Activated effector memory CD4-positive, alpha-beta T cell treated with Interleukin-2 at 50 U/mL for 16 hours (primary cell): ENCODE measurements around the gene VAMP4.

Experiments
- DNase-seq: peaks from one replicate; pipeline ENCODE4 v3.0.0-alpha.2; 2020

VAMP4 gene, protein sequence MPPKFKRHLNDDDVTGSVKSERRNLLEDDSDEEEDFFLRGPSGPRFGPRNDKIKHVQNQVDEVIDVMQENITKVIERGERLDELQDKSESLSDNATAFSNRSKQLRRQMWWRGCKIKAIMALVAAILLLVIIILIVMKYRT

DNA sequence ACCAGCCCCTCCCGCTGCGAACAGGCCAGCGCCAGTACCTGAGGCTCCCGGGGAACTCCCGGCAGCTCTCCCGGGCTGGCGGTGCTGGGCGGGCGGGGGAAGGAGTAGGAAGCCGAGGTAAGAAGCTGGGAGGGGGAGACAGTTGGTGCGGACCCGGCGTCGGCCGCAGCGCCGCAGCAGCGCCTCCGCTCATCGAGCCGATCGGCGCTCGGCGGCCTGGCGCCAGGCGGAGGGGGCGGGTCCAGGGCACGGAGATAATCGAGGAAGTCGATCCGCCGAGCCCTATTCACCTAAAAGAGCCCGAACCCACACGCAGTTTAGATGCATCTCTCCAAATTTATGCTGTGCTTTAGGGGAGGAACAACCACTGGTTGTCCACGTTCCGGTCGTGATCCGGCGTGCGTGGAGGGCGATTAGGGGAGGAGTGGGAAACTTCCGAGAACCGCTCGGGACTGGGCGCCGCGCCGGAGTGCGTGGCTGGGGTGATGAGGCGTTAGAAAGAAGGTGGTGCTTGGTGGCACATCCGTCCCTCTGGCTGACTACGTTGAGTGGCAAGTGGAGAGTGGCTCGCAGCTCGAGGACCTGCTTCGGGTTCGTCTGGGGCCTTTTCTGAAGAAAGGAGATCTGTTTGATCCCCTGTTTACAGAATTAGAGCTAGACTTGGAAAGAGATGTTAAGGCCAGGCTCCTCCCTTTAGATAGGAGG lies at the start of gene VAMP4:
VAMP4 (minus strand) TSS at position 194 of the 705 bp plus-strand sequence. CDS start 3,651 bp downstream, outside the sequence.
- DNase-seq, result peak; percentile 83

GRCh38 chr1:171790318-171790717 lies 48.5 kb upstream of the VAMP4 start:
- DNase-seq, result no peak

GRCh38 chr1:171788696-171789095 lies 46.8 kb upstream of the VAMP4 start:
- DNase-seq, result no peak

DNA sequence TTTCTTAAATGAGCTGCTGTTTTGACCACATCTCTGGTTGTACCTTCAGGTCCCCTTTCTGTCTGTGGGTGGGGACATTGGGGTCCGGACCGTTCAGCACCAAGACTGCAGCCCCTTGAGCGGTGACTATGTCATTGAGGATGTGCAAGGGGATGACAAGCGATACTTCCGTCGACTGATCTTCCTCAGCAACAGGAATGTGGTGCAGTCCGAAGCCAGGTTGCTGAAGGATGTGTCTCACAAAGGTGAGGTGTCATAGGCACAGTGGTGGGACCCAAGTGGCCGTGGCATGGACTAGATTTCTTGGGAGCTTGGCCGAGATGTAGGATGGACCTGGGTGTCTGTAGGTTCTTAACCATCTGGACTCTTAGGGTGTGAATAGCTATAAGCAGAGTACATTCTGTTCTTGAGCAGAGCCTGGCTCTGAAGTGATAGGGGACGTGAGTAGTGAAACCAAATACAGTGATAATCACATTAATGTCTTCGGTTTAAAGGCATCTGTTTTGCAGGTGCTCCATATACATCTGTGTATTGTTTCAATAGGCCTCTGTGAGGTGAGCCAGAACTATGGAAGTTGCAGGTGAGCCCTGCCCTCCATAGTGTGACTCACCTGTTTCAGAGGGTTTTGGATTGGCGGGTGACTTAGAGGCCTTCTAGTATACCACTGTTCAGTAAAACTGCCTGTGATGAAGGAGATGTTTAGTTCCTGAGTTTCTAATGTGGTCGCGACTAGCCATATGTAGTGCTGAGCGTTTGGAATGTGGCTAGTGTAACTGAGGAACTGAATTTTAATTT lies 46.0 kb upstream of the VAMP4 start:
- no peak for DNase-seq

GRCh38 chr1:171786534-171786933 lies 44.7 kb upstream of the VAMP4 start:
- DNase-seq, result no peak

GRCh38 chr1:171785766-171786165 lies 43.9 kb upstream of the VAMP4 start:
- DNase-seq, result no peak

DNA sequence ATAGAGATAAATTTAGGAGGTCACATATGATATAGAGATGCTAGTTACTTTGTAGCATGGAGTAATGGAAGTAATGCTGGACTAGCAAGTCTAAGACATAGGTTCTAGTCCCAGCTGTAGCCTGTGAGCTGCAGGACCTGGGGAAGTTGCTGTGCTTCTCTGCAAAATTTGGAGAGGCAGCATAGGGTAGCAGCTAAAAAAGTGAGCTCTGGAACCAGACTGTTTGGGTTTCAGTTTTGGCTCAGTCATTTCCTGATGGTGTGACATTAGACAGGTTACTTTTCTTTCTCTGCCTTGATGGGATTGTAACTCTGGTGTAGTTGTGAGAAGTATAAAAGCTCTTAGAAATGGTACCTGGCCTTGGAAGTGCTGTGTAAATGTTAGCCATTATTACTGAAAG lies 42.9 kb upstream of the VAMP4 start:
- no peak for DNase-seq

DNA sequence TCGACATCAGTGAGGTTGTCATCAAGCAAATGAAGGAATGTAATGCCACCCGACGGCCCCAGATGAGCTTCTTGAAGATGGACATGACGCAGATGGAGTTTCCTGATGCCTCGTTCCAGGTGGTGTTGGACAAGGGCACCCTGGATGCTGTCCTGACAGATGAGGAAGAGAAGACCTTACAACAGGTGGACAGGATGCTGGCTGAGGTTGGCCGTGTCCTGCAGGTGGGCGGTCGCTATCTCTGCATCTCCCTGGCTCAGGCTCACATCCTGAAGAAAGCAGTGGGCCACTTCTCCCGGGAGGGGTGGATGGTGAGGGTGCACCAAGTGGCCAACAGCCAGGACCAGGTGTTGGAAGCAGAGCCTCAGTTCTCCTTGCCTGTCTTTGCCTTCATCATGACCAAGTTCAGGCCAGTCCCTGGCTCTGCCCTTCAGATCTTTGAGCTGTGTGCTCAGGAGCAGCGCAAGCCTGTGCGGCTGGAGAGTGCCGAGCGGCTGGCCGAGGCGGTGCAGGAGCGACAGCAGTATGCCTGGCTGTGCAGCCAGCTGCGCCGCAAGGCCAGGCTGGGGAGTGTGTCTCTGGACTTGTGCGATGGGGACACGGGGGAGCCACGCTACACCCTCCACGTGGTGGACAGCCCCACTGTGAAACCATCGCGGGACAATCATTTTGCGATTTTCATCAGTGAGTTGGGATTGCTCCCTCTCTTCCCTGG lies 42.1 kb upstream of the VAMP4 start:
- DNase-seq, result no peak

DNA sequence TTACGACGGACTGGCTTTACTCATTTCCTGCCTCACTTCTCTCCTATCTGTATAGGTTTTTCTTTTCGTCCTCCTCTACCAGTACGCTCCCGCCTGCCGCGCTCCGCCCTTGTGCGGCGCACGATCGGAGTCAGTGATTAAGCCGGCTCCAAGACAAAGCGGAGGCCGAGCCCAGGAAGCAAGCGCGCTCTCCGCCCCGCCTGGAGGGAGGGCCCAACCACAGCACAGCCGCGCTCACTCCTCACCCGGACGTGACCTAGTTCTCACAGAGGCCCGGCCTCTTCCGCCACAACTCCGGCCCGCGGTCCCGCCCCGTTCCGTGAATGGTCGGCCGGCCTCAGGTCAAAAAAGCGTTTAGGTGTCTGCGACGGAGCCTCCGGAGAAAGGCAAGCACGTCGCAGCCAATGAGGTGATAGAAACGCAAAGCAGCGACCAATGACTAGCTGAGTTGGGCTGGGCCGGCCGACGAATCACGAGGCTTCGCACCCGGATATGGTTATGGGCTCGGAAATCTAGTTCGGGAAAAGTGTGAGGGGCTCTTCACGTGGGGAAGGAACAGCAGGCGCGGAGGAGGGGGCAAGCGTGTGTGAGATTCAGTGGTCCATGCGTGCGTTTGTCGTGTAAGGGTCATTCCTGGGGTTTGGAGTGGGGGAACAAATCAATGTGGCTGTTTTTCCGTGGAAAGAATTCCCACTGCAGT lies 39.5 kb upstream of the VAMP4 start, which contains the start of gene METTL13:
METTL13 (plus strand) TSS at position 485 of the 700 bp plus-strand sequence. CDS start 308 bp downstream, outside the sequence.
- DNase-seq, result peak; percentile 98

GRCh38 chr1:171780583-171781175 lies 38.8 kb upstream of the VAMP4 start:
- DNase-seq, result no peak

- no peak for DNase-seq
Observed at GRCh38 chr1:171772312-171772711, 30.4 kb upstream of the VAMP4 start.

GRCh38 chr1:171769754-171770153 lies 27.9 kb upstream of the VAMP4 start:
- DNase-seq, result no peak

- no peak for DNase-seq
Observed at GRCh38 chr1:171769171-171769570, 27.3 kb upstream of the VAMP4 start.

DNA sequence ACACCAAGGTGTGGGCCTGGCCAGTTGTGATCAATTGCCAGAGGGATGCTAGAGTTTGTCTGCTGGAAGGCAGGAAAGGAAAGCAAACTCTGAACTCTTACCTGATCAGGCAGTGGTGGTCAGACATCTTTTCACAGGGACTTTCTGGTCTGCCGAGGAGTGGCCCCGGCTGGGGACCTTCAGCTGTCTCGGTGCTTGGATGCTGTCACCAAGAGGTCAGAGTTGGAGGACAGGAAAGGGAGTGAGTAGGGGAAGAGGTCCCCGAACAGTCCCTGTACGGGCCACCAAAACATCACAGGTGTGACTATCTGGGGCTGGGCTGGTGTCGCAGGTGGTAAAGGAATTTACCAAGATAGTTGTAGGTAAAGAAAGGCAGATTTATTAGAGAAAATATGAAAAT lies 21.9 kb upstream of the VAMP4 start:
- DNase-seq, result no peak

DNA sequence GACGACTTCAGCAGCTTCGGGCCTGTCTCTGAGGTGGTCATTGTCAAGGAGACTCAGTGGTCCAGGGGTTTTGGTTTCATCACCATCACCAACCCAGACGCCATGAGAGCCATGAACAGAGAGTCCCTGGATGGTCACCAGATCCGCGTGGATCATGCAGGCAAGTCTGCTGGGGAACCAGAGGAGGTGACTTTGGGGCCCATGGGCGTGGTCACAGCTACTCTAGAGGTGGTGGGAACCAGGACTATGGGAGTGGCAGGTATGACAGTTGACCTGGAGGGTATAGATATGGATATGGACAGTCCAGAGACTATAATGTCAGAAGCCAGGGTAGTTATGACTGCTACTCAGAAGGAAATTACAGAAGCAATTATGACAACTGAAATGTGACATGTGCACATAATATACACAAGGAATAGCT lies 20.3 kb upstream of the VAMP4 start:
- DNase-seq, result no peak

GRCh38 chr1:171758011-171758410 lies 16.1 kb upstream of the VAMP4 start:
- no peak for DNase-seq

DNA sequence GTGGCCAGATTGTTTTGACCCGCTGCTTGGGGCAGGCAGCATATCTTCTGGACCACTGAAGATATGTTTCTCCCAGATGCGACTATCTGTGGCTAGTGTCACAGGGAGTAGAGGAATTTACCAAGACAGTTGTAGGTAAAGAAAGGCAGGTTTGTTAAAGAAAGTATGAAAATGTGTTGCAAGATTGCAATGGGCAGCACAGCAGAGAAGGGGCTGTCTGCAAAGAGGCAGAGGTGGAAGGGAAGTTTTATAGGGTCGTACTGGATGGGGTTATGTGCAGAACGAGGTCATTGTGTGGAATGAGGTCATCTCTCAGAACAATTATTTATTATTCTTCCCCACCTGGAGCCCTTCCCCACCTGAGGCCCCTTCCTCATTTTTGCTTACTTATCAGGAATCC lies 15.0 kb upstream of the VAMP4 start:
- DNase-seq, result no peak

DNA sequence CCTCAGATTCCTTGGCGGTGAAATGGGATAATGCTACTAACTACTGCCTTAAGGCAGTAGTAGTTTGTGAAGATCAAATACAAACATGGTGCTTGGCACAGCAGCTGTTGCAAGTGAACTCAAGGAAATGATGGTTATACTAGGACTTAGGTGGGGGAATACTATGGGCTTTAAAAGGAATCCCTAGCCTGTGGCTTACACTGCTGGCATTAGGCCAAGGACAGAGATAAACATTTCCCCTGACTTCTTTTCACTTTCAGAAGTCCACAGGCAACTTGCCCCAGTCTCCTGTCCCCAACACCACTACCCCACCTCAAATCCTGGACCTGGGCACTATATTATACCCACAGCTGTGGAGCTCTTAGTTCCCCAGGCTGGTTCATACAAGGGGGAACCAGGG lies 13.1 kb upstream of the VAMP4 start:
- DNase-seq, result no peak

DNA sequence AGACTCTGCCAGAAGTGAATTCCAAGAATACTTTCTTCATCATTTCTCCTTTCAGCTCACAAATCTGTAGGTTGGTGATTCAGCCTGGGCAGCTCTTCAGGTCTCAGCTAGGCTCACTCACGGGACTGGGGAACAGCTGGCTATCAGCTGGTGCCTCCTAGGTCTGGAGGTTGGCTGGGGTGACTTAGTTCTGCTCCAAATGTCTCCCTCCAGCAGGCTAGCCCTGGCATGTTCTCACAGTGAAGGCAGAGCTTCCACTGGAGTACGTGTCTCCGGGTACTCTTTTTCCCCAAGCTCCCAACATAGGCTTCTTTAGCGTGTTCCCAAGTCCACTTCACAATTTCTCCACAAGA lies 12.5 kb upstream of the VAMP4 start:
- no peak for DNase-seq

- no peak for DNase-seq
Observed at GRCh38 chr1:171753685-171754352, 12.0 kb upstream of the VAMP4 start.

- DNase-seq, result no peak
Observed at GRCh38 chr1:171753182-171753581, 11.3 kb upstream of the VAMP4 start.

- no peak for DNase-seq
Observed at GRCh38 chr1:171751221-171751620, 9.4 kb upstream of the VAMP4 start.
